OCI-LY7 (cell line): ENCODE measurements around the gene GRIN3B.

Experiments
- EZH2phosphoT487 ChIP-seq: fragments of 200-600 bp; sonication (generic); IDR thresholded peaks from 2 replicates; pipeline ENCODE4 v1.6.1; 2018; ENCODE audit warnings: low read depth, borderline replicate concordance, mild to moderate bottlenecking, mixed run types, antibody characterized with exemption, low read length, moderate library complexity, mixed read lengths
- TF ChIP-seq, protein P1 (sequence below): fragments of 200-600 bp; sonication (generic); conservative IDR thresholded peaks from 2 replicates; pipeline ENCODE4 v1.5.1; 2014; ENCODE audit warnings: mild to moderate bottlenecking, antibody characterized with exemption, low read length, moderate library complexity, mixed read lengths

DNA sequence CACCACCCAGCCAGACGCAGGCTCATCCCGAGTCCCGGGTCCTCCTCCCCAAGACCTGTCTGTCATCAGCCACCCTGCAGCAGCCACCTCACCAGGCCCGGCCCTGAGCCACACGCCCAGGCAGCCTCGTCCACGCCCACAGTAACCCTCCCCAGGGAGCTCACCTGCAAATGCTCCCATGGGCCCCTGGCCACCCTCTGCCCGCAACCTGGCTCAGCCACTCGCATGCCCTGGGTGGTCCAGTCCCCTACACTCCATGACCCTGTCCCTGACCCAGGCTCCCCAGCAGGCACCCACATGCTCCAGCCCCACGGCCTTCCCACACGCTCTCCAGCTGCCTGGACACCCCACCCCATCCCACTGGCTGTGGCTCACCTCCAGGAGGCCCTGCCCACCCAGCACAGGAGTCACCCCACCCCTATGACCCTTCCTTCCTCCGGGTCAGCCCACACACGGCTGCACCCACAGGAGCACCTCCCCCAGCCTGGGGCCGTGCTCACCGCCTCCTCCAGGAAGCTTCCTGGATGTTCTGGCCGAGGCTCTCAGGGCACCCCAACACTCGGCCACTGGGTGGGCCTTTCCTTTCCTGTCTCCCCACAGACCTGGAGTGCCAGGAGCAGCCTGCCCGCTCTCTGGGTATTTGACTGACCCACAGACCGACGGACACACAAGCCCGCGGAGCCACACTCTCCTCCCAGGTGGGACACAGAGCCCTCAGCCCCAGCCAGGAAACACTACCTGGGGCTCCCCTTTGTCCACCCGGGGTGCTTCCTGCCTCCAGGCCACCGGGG, 17.1 kb downstream of the GRIN3B start:
- TF ChIP-seq, protein P1, sequence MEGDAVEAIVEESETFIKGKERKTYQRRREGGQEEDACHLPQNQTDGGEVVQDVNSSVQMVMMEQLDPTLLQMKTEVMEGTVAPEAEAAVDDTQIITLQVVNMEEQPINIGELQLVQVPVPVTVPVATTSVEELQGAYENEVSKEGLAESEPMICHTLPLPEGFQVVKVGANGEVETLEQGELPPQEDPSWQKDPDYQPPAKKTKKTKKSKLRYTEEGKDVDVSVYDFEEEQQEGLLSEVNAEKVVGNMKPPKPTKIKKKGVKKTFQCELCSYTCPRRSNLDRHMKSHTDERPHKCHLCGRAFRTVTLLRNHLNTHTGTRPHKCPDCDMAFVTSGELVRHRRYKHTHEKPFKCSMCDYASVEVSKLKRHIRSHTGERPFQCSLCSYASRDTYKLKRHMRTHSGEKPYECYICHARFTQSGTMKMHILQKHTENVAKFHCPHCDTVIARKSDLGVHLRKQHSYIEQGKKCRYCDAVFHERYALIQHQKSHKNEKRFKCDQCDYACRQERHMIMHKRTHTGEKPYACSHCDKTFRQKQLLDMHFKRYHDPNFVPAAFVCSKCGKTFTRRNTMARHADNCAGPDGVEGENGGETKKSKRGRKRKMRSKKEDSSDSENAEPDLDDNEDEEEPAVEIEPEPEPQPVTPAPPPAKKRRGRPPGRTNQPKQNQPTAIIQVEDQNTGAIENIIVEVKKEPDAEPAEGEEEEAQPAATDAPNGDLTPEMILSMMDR: no peak
- TF ChIP-seq EZH2phosphoT487: no peak
